ENCODE measurements around the gene OSR1.

- TF ChIP-seq RXRA (IDR thresholded peaks at IDR 0.05; ENCODE audit: borderline replicate concordance, low read depth) (no peak), JUND (IDR thresholded peaks at IDR 0.05) (no peak), MEF2A (IDR thresholded peaks at IDR 0.05; ENCODE audit: borderline replicate concordance, low read depth) (no peak), CTCF (IDR thresholded peaks at IDR 0.05) (no peak), REST (IDR thresholded peaks at IDR 0.05; ENCODE audit: low read depth, low read length) (no peak), MAX (IDR thresholded peaks at IDR 0.05; ENCODE audit: low read depth) (no peak), NFIC (IDR thresholded peaks at IDR 0.05; ENCODE audit: borderline replicate concordance) (no peak), USF2 (IDR thresholded peaks at IDR 0.05; ENCODE audit: borderline replicate concordance, low read depth, low read length) (no peak), TAF1 (IDR thresholded peaks at IDR 0.05; ENCODE audit: borderline replicate concordance, low read depth, low read length) (no peak), RAD21 (IDR thresholded peaks at IDR 0.05; ENCODE audit: low read length) (no peak), EZH2phosphoT487 (IDR thresholded peaks at IDR 0.05; ENCODE audit: borderline replicate concordance, low read depth) (no peak), ELF1 (IDR thresholded peaks at IDR 0.05) (no peak), CHD2 (IDR thresholded peaks at IDR 0.05; ENCODE audit: low read length, partially characterized antibody) (no peak)
Observed at GRCh38 chr2:19355014-19355405, 3.4 kb downstream of the OSR1 start.

Data from SK-N-SH (cell line).